Measurements from ENCODE around the gene GPR62.

DNA sequence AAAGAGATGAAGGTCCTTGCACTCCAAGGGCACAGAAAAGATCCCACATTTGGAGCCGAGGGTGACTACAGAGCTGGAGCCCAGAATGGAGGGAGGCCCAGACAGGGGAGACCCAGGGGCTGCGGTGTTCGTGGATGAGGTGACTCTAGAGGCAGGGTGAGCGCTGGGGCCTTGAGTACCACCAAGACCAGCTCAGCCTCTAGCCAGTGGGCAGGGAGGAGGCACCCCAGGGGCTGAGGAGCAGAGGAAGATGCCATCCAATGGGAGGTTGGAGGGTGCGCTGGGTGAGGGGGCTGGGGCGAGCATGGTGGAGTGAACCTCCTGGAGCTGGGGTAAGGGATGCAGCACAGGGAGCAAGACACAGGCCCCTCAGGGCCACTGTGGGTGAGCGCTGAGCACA is 26.7 kb upstream of the GPR62 start:
- TF ChIP-seq, protein P1, sequence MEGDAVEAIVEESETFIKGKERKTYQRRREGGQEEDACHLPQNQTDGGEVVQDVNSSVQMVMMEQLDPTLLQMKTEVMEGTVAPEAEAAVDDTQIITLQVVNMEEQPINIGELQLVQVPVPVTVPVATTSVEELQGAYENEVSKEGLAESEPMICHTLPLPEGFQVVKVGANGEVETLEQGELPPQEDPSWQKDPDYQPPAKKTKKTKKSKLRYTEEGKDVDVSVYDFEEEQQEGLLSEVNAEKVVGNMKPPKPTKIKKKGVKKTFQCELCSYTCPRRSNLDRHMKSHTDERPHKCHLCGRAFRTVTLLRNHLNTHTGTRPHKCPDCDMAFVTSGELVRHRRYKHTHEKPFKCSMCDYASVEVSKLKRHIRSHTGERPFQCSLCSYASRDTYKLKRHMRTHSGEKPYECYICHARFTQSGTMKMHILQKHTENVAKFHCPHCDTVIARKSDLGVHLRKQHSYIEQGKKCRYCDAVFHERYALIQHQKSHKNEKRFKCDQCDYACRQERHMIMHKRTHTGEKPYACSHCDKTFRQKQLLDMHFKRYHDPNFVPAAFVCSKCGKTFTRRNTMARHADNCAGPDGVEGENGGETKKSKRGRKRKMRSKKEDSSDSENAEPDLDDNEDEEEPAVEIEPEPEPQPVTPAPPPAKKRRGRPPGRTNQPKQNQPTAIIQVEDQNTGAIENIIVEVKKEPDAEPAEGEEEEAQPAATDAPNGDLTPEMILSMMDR (IDR thresholded peaks at IDR 0.05; ENCODE audit: extremely low read depth in 1 of 2, insufficient read depth in 1 of 2, low read depth in 1 of 2, low read length in 2 of 2) = no peak
- TF ChIP-seq POLR2A (IDR thresholded peaks at IDR 0.05; ENCODE audit: low read depth, low read length) = no peak
- no peak for TF ChIP-seq POLR2AphosphoS5 (IDR thresholded peaks at IDR 0.05; ENCODE audit: insufficient read depth, low read depth, low read length)
- TF ChIP-seq, protein P2, sequence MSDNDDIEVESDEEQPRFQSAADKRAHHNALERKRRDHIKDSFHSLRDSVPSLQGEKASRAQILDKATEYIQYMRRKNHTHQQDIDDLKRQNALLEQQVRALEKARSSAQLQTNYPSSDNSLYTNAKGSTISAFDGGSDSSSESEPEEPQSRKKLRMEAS (IDR thresholded peaks at IDR 0.05; ENCODE audit: insufficient read depth, insufficient read length) = no peak
- TF ChIP-seq EZH2 (IDR thresholded peaks at IDR 0.05; ENCODE audit: borderline replicate concordance, low read depth, low read length, severe bottlenecking) = no peak
- TF ChIP-seq JUN (IDR thresholded peaks at IDR 0.05; ENCODE audit: borderline replicate concordance, insufficient read depth, insufficient read length, low read depth) = no peak
- no peak for TF ChIP-seq GATA2 (IDR thresholded peaks at IDR 0.05; ENCODE audit: insufficient read depth, insufficient read length, low read depth, low read length)
- no peak for TF ChIP-seq MYC (IDR thresholded peaks at IDR 0.05; ENCODE audit: low read depth, low read length)

All from endothelial cell of umbilical vein (primary cell).